ENCODE data around the gene PARP15.

GRCh38 chr3:122665226-122665786, 87.9 kb downstream of the PARP15 start:
- TF ChIP-seq, protein P1, sequence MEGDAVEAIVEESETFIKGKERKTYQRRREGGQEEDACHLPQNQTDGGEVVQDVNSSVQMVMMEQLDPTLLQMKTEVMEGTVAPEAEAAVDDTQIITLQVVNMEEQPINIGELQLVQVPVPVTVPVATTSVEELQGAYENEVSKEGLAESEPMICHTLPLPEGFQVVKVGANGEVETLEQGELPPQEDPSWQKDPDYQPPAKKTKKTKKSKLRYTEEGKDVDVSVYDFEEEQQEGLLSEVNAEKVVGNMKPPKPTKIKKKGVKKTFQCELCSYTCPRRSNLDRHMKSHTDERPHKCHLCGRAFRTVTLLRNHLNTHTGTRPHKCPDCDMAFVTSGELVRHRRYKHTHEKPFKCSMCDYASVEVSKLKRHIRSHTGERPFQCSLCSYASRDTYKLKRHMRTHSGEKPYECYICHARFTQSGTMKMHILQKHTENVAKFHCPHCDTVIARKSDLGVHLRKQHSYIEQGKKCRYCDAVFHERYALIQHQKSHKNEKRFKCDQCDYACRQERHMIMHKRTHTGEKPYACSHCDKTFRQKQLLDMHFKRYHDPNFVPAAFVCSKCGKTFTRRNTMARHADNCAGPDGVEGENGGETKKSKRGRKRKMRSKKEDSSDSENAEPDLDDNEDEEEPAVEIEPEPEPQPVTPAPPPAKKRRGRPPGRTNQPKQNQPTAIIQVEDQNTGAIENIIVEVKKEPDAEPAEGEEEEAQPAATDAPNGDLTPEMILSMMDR (IDR thresholded peaks at IDR 0.05), result no peak
- no peak for TF ChIP-seq POLR2A (IDR thresholded peaks at IDR 0.05)

All from adrenal gland (tissue), 5 donors.